ENCODE measurements around the gene HDGFL2.

HDGFL2 gene

GRCh38 chr19:4471403-4472173 lies 509 bp upstream of the HDGFL2 start:
- peak; percentile 100 for DNase-seq (ENCODE audit: low read depth)
- peak overlapping the region; percentile 68 for H3K4me3 ChIP-seq (ENCODE audit: low read depth, low read length)
- TF ChIP-seq CTCF (conservative IDR thresholded peaks at IDR 0.05; ENCODE audit: low read depth, low read length) = no peak

GRCh38 chr19:4473011-4473762 lies 1.1 kb downstream of the HDGFL2 start:
- DNase-seq (ENCODE audit: low read depth) = no peak
- peak overlapping the region; percentile 78 for H3K4me3 ChIP-seq (ENCODE audit: low read depth, low read length)
- TF ChIP-seq CTCF (conservative IDR thresholded peaks at IDR 0.05; ENCODE audit: low read depth, low read length) = no peak

- H3K4me3 ChIP-seq (ENCODE audit: low read depth, low read length) = peak overlapping the region; percentile 78
- no peak for TF ChIP-seq CTCF (conservative IDR thresholded peaks at IDR 0.05; ENCODE audit: low read depth, low read length)
- DNase-seq (ENCODE audit: low read depth) = no peak
Observed at GRCh38 chr19:4473763-4474513, 1.8 kb downstream of the HDGFL2 start.

- peak overlapping the region; percentile 78 for H3K4me3 ChIP-seq (ENCODE audit: low read depth, low read length)
- peak; percentile 82 for DNase-seq (ENCODE audit: low read depth)
- no peak for TF ChIP-seq CTCF (conservative IDR thresholded peaks at IDR 0.05; ENCODE audit: low read depth, low read length)
Observed at GRCh38 chr19:4474514-4475022, 2.5 kb downstream of the HDGFL2 start.

GRCh38 chr19:4477034-4477801 lies 5.1 kb downstream of the HDGFL2 start:
- H3K4me3 ChIP-seq (ENCODE audit: low read depth, low read length) = no peak overlapping the region
- no peak for DNase-seq (ENCODE audit: low read depth)
- TF ChIP-seq CTCF (conservative IDR thresholded peaks at IDR 0.05; ENCODE audit: low read depth, low read length) = no peak

GRCh38 chr19:4482721-4483364 lies 10.7 kb downstream of the HDGFL2 start:
- no peak overlapping the region for H3K4me3 ChIP-seq (ENCODE audit: low read depth, low read length)
- no peak for DNase-seq (ENCODE audit: low read depth)
- TF ChIP-seq CTCF (conservative IDR thresholded peaks at IDR 0.05; ENCODE audit: low read depth, low read length) = no peak
